ENCODE measurements around the gene TRAPPC8.

Gene TRAPPC8

DNA sequence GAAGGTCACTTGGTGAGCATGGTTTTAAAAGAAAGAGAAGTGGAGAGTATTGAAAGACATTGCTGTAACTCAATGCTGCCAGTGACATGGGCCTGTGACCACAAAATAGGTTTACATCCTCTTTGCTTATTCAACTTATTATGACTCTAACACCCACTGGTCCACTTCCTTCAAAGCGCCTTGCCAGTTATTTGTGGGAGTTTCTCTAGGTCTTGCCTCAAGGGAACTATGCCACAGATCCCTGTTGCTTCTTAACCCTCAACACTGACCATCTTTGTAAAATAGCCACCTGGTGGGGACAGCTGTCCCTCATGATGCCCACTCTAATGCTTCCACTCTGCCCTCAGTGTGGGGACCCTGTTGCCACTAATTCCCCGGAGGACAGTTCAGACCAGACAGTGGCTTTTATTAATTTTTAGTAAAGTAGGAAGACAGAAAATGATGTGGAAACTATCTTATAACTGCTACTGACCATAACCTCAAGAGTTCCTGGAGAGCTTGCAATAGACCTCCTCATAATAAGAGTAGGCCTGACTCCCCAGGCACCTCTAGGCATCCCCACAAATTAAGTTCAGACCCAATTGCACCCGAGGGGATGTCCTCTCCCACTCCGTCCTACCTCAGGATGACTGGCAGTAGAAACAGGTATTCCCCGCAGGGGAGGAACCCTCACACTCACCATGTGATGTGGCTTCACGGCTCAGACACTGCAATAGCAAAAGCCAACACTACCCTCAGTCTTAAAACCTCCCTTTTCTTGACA, 150.9 kb downstream of the TRAPPC8 start:
- no peak for DNase-seq

DNA sequence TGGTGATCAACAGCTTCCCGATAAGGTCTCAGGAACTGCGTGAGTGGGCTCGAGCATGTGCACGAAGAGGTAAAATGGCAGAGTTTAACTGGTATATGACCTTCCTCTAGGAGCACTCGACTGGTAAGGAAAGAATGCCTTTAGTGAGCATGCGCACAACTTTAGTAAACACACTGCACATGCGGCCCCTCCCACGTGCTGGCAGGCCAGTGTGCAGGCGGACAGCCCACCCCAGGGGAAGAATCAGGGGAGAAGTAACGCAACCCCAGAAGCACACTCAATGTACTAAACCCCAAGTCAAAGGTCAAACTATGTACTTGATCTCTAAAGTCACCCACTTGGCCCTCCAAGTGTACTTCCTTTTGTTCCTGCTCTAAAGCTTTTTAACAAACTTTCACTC, 153.5 kb downstream of the TRAPPC8 start:
- DNase-seq, result no peak

DNA sequence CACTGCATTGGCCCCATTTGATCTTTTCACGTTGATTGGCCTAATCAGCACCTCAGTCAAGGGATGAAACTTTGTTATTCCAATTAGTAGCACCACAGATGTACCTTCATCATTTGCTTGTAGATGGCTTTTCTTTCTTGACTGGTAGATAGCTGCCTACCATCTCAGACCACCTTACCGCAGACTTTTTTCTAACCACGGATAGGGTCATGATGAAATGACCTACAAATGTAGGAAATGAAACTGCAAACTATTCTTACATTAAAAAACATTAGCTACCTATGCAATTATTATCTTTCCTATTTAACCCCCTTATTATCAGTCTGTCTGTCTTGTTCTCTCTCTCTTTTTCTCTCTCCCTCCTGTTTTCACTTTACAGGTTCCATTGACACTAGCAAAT, 159.9 kb downstream of the TRAPPC8 start:
- DNase-seq, result no peak
